HepG2 (cell line): Measurements from ENCODE around the gene IQUB. TPM values are rescaled to one million over a fixed set of nuclear protein-coding genes. Genes with fewer than 3 reads are reported as not detected.
A peak's percentile ranks its signal among the peaks of the same experiment; 100 is the strongest.

Experiments
- AHDC1 ChIP-seq: sonication (generic); formaldehyde crosslinking; IDR thresholded peaks from 2 replicates; pipeline ENCODE4 v1.5.1; 2020; ENCODE audit warnings: mild to moderate bottlenecking, missing genetic modification reagents, borderline replicate concordance
- CREM ChIP-seq, 2 experiments: sonication (generic) in 1 of 2; formaldehyde crosslinking in 1 of 2; IDR thresholded peaks; 2 replicates each; pipeline versions ENCODE4 v1.4.0 to v1.6.1; 2016 to 2020; ENCODE audit warnings: antibody characterized with exemption in 1 of 2, mild to moderate bottlenecking in 1 of 2, missing genetic modification reagents in 1 of 2
- FOXK1 ChIP-seq: sonication (generic); formaldehyde crosslinking; IDR thresholded peaks from 2 replicates; pipeline ENCODE4 v1.4.0; 2020; ENCODE audit warnings: low read depth, missing genetic modification reagents, borderline replicate concordance
- IRX3 ChIP-seq: sonication (generic); formaldehyde crosslinking; IDR thresholded peaks from 2 replicates; pipeline ENCODE4 v1.8.1; 2023; ENCODE audit warnings: mild to moderate bottlenecking, low read depth, missing genetic modification reagents, borderline replicate concordance
- MAF1 ChIP-seq: sonication (generic); formaldehyde crosslinking; IDR thresholded peaks from 2 replicates; pipeline ENCODE4 v1.5.0; 2020; ENCODE audit warnings: missing genetic modification reagents, borderline replicate concordance
- NBN ChIP-seq: fragments of 450-650 bp; conservative IDR thresholded peaks from 2 replicates; pipeline ENCODE4 v1.6.1; 2017
- PRDM15 ChIP-seq: sonication (generic); formaldehyde crosslinking; IDR thresholded peaks from 2 replicates; pipeline ENCODE4 v1.4.0; 2020; ENCODE audit warnings: missing genetic modification reagents
- SALL1 ChIP-seq: sonication (generic); formaldehyde crosslinking; IDR thresholded peaks from 2 replicates; pipeline ENCODE4 v1.8.0; 2022; ENCODE audit warnings: mild to moderate bottlenecking, missing genetic modification reagents
- SAP130 ChIP-seq: IDR thresholded peaks from 2 replicates; pipeline ENCODE4 v1.6.1; 2016; ENCODE audit warnings: low read depth
- SCMH1 ChIP-seq: sonication (generic); formaldehyde crosslinking; IDR thresholded peaks from 2 replicates; pipeline ENCODE4 v1.9.0; 2021; ENCODE audit warnings: missing genetic modification reagents, mild to moderate bottlenecking, borderline replicate concordance
- TFAP4 ChIP-seq: sonication (generic); IDR thresholded peaks from 2 replicates; pipeline ENCODE4 v1.6.1; 2016; ENCODE audit warnings: low read depth, borderline replicate concordance
- ZBED4 ChIP-seq: sonication (generic); formaldehyde crosslinking; IDR thresholded peaks from 2 replicates; pipeline ENCODE4 v1.4.0; 2020; ENCODE audit warnings: missing genetic modification reagents, borderline replicate concordance
- ZNF263 ChIP-seq: sonication (generic); formaldehyde crosslinking; IDR thresholded peaks from 2 replicates; pipeline ENCODE4 v1.4.0; 2020; ENCODE audit warnings: missing genetic modification reagents
- polyA plus RNA-seq, 8 experiments: library from polyadenylated mRNA; depleted of rRNA in 3 of 8; stranded (reverse) in 7 of 8; unstranded in 1 of 8; fragments of >200 nt; fragmentation: Illumina TruSeq in 4 of 8; extraction: Trizol in 4 of 8; gene quantifications; 2 replicates each; pipeline versions ENCODE4 v1.2.1 to v1.2.3, GENCODE V29; 2011 to 2016; ENCODE audit warnings: low read depth in 4 of 8, missing spikeins in 1 of 8, mixed read lengths in 1 of 8; ENCODE audit not compliant: insufficient read depth in 1 of 8
- total RNA-seq, 5 experiments: library from RNA; depleted of rRNA; stranded (reverse); fragments of >200 nt; fragmentation: Illumina TruSeq; extraction: Trizol; gene quantifications; 2 replicates each; pipeline ENCODE4 v1.2.3, GENCODE V29; 2016; ENCODE audit warnings: low read depth in 1 of 5

Gene IQUB
- total and polyA plus RNA-seq, 2 of the 13 experiments (the other 11 are each of a cell fraction or from before 2014, with no cell fraction given), result 0.07 TPM; not detected in 1

- TF ChIP-seq TFAP4, result peak; percentile 99
- peak; percentile 89 for TF ChIP-seq SAP130
- TF ChIP-seq FOXK1 (CRISPR knock-in tag), result peak; percentile 18; the same call in 1 of the 2 replicates
- no peak for TF ChIP-seq AHDC1 (CRISPR knock-in tag)
- no peak for TF ChIP-seq SCMH1 (CRISPR knock-in tag)
- peak; percentile 27; the same call in 1 of the 2 replicates for TF ChIP-seq SALL1 (CRISPR knock-in tag)
- peak; percentile 21; the same call in 1 of the 2 replicates for TF ChIP-seq CREM (IDR thresholded peaks at IDR 0.05)
- no peak for TF ChIP-seq CREM (CRISPR knock-in tag; IDR thresholded peaks at IDR 0.05)
- TF ChIP-seq IRX3 (CRISPR knock-in tag), result no peak
- TF ChIP-seq ZNF263, result peak; percentile 77
- no peak for TF ChIP-seq PRDM15
- TF ChIP-seq MAF1 (CRISPR knock-in tag), result no peak
- TF ChIP-seq NBN, result no peak
- TF ChIP-seq ZBED4 (CRISPR knock-in tag), result no peak
Observed at GRCh38 chr7:123534383-123535260, at the start of gene IQUB (continued).
